Hippocampal formation (tissue), 2 donors: ENCODE measurements around the gene ZBED2.
"Not testable (repeated sequence)": the region's sequence is repeated elsewhere in the genome, so short reads cannot be mapped to it uniquely, and the experiment has no call there.

Experiments
- DNase-seq, 2 donors: peaks; one replicate each; lab custom pipeline; 2025; lab: John Stamatoyannopoulos, UW

The ZBED2 gene

GRCh38 chr3:111595232-111595631 lies at the start of gene ZBED2:
ZBED2 (minus strand) TSS chr3:111595346; CDS start chr3:111594201, 1,145 bp downstream.
- DNase-seq: no peak

- DNase-seq: no peak
Measured at GRCh38 chr3:111639316-111639715, 44.2 kb upstream of the ZBED2 start.

- no peak for DNase-seq
Measured at GRCh38 chr3:111636366-111636885, 41.3 kb upstream of the ZBED2 start.

GRCh38 chr3:111635403-111635802 lies 40.3 kb upstream of the ZBED2 start:
- DNase-seq: no peak

- not testable (repeated sequence) for DNase-seq
Measured at GRCh38 chr3:111630638-111631037, 35.5 kb upstream of the ZBED2 start.

GRCh38 chr3:111629018-111629417 lies 33.9 kb upstream of the ZBED2 start:
- DNase-seq: not testable (repeated sequence)

GRCh38 chr3:111627092-111627491 lies 31.9 kb upstream of the ZBED2 start:
- no peak for DNase-seq

GRCh38 chr3:111621535-111621934 lies 26.4 kb upstream of the ZBED2 start:
- DNase-seq: no peak

- DNase-seq: no peak
Measured at GRCh38 chr3:111619833-111620232, 24.7 kb upstream of the ZBED2 start.

- DNase-seq: no peak
Measured at GRCh38 chr3:111618945-111619344, 23.8 kb upstream of the ZBED2 start.

GRCh38 chr3:111617912-111618601 lies 22.9 kb upstream of the ZBED2 start:
- no peak for DNase-seq

GRCh38 chr3:111617406-111617805 lies 22.3 kb upstream of the ZBED2 start:
- no peak for DNase-seq

- no peak for DNase-seq
Measured at GRCh38 chr3:111616417-111617105, 21.4 kb upstream of the ZBED2 start.

- no peak for DNase-seq
Measured at GRCh38 chr3:111615880-111616279, 20.7 kb upstream of the ZBED2 start.

- no peak for DNase-seq
Measured at GRCh38 chr3:111613294-111613693, 18.1 kb upstream of the ZBED2 start.

GRCh38 chr3:111610612-111611054 lies 15.5 kb upstream of the ZBED2 start:
- no peak for DNase-seq

GRCh38 chr3:111610189-111610588 lies 15.0 kb upstream of the ZBED2 start:
- no peak for DNase-seq

- no peak for DNase-seq
Measured at GRCh38 chr3:111609700-111610099, 14.6 kb upstream of the ZBED2 start.

GRCh38 chr3:111608383-111608782 lies 13.2 kb upstream of the ZBED2 start:
- no peak for DNase-seq

GRCh38 chr3:111607240-111607920 lies 12.2 kb upstream of the ZBED2 start:
- no peak for DNase-seq

GRCh38 chr3:111605493-111605892 lies 10.3 kb upstream of the ZBED2 start:
- DNase-seq: no peak

GRCh38 chr3:111605018-111605417 lies 9.9 kb upstream of the ZBED2 start:
- no peak for DNase-seq

GRCh38 chr3:111604119-111604518 lies 9.0 kb upstream of the ZBED2 start:
- no peak for DNase-seq
